Measurements from ENCODE around the gene DLGAP3. TPM values are rescaled to one million over a fixed set of nuclear protein-coding genes. Genes with fewer than 3 reads are reported as not detected.

The DLGAP3 gene
- total RNA-seq, 2 experiments from 2014 or later = 0.38 to 0.83 TPM

- H3K4me3 Mint-ChIP-seq = no peak overlapping the region
- no peaks in the 10 kb centered on the region for H3K27me3 Mint-ChIP-seq
- H3K27ac Mint-ChIP-seq = no peak overlapping the region
- ChIA-PET POLR2A (no interaction called here), CTCF (interaction anchor here (1.5 to 5.5 kb wide), 2 partner anchors 9 to 57 kb away, joined by 4 to 27 read pairs; no protein-coding TSS in a partner anchor)
- H3K4me1 Mint-ChIP-seq (ENCODE audit: low read depth) = peaks cover 8% of the 10 kb centered on the region
- H3K9me3 Mint-ChIP-seq = no peaks in the 10 kb centered on the region
- DNase-seq (no peak), ATAC-seq (no peak)
- peaks cover 2% of the 10 kb centered on the region for H3K36me3 Mint-ChIP-seq (ENCODE audit: low read depth)
- no peak for TF ChIP-seq CTCF (IDR thresholded peaks at IDR 0.05)
- intact Hi-C loops (cut with micrococcal nuclease) = no loop called here
Observed at GRCh38 chr1:34843392-34844251, 85.8 kb downstream of the DLGAP3 start.

GRCh38 chr1:34842952-34843371 lies 86.5 kb downstream of the DLGAP3 start:
- Mint-ChIP-seq H3K36me3 (ENCODE audit: low read depth) (no peaks in the 10 kb centered on the region), H3K4me3 (no peak overlapping the region), H3K9me3 (no peaks in the 10 kb centered on the region), H3K4me1 (ENCODE audit: low read depth) (peaks cover 6% of the 10 kb centered on the region), H3K27me3 (no peaks in the 10 kb centered on the region), H3K27ac (no peak overlapping the region)
- DNase-seq (no peak), ATAC-seq (no peak)
- ChIA-PET CTCF (interaction anchor here (1.5 to 5.5 kb wide), 2 partner anchors 10 to 56 kb away, joined by 4 to 27 read pairs; no protein-coding TSS in a partner anchor), POLR2A (no interaction called here)
- TF ChIP-seq CTCF (IDR thresholded peaks at IDR 0.05) = no peak
- intact Hi-C loops (cut with micrococcal nuclease) = no loop called here

GRCh38 chr1:34842073-34842472 lies 87.4 kb downstream of the DLGAP3 start:
- H3K9me3 Mint-ChIP-seq = no peaks in the 10 kb centered on the region
- no peak for DNase-seq
- intact Hi-C loops (cut with micrococcal nuclease) = no loop called here
- H3K27me3 Mint-ChIP-seq = no peaks in the 10 kb centered on the region
- H3K36me3 Mint-ChIP-seq (ENCODE audit: low read depth) = no peaks in the 10 kb centered on the region
- POLR2A ChIA-PET = no interaction called here
- peaks cover 6% of the 10 kb centered on the region for H3K4me1 Mint-ChIP-seq (ENCODE audit: low read depth)
- no peak for TF ChIP-seq CTCF (IDR thresholded peaks at IDR 0.05)
- H3K4me3 Mint-ChIP-seq = no peak overlapping the region
- H3K27ac Mint-ChIP-seq = no peak overlapping the region
- no peak for ATAC-seq
- CTCF ChIA-PET = interaction anchor here (1.5 to 5.5 kb wide), 2 partner anchors 11 to 55 kb away, joined by 4 to 27 read pairs; no protein-coding TSS in a partner anchor

- no peak for DNase-seq
- no peak overlapping the region for H3K4me3 Mint-ChIP-seq
- H3K27ac Mint-ChIP-seq = no peak overlapping the region
- TF ChIP-seq CTCF (IDR thresholded peaks at IDR 0.05) = no peak
- no peaks in the 10 kb centered on the region for H3K27me3 Mint-ChIP-seq
- ATAC-seq = no peak
- no peaks in the 10 kb centered on the region for H3K9me3 Mint-ChIP-seq
- POLR2A ChIA-PET = no interaction called here
- intact Hi-C loops (cut with micrococcal nuclease) = no loop called here
- CTCF ChIA-PET = interaction anchor here (0.8 to 5.5 kb wide), 2 partner anchors 12 to 54 kb away, joined by 4 to 27 read pairs; no protein-coding TSS in a partner anchor
- H3K36me3 Mint-ChIP-seq (ENCODE audit: low read depth) = no peaks in the 10 kb centered on the region
- H3K4me1 Mint-ChIP-seq (ENCODE audit: low read depth) = peaks cover 6% of the 10 kb centered on the region
Observed at GRCh38 chr1:34840426-34840825, 89.0 kb downstream of the DLGAP3 start.
